ENCODE measurements around the gene NME7.
"Not testable (repeated sequence)": the region's sequence is repeated elsewhere in the genome, so short reads cannot be mapped to it uniquely, and the experiment has no call there.

DNA sequence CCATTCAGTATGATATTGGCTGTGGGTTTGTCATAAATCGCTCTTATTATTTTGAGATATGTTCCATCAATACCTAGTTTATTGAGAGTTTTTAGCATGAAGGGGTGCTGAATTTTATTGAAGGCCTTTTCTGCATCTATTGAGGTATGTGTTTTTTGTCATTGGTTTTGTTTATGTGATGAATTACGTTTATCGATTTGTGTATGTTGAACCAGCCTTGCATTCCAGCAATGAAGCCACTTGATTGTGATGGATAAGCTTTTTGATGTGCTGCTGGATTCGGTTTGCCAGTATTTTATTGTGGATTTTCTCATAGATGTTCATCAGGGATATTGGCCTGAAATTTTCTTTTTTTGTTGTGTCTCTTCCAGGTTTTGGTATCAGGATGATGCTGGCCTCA lies 86.0 kb downstream of the NME7 start:
- TF ChIP-seq TAF1, POLR2A, POLR2AphosphoS5, POU2F2 (IDR thresholded peaks at IDR 0.05; ENCODE audit: low read depth, low read length): not testable (repeated sequence)
